DOHH2 (cell line): ENCODE results near the gene EZR.

Source experiments
- CTCF ChIP-seq: fragments of 200-600 bp; sonication (generic); IDR thresholded peaks from one replicate; pipeline ENCODE4 v1.5.1; 2014; ENCODE audit warnings: antibody characterized with exemption, mild to moderate bottlenecking, low read depth, low read length; ENCODE audit not compliant: poor library complexity, severe bottlenecking
- EZH2phosphoT487 ChIP-seq: fragments of 200-600 bp; sonication (generic); IDR thresholded peaks from 2 replicates; pipeline ENCODE4 v1.6.1; 2017; ENCODE audit warnings: borderline replicate concordance, mild to moderate bottlenecking, antibody characterized with exemption, low read length, moderate library complexity, mixed read lengths

- TF ChIP-seq CTCF (no peak), EZH2phosphoT487 (no peak)
These were observed 59.1 kb downstream of the EZR start for GRCh38 chr6:158759966-158760617.
